Smooth muscle cell (in vitro differentiated cells): ENCODE data around the gene ATF4. TPM values are rescaled to one million over a fixed set of nuclear protein-coding genes. Genes with fewer than 3 reads are reported as not detected.

Source experiments
- DNase-seq: peaks from one replicate; lab custom pipeline; 2025; ENCODE audit not compliant: unreplicated experiment; lab: John Stamatoyannopoulos, UW
- H2AFZ ChIP-seq: fragments of 200-600 bp; sonication (generic); 2 replicates; pipeline ENCODE4 v1.6.0; 2016; ENCODE audit warnings: antibody characterized with exemption, low read depth, mild to moderate bottlenecking
- H3F3A ChIP-seq: fragments of 200-600 bp; sonication (generic); 2 replicates; pipeline ENCODE4 v1.6.0; 2017; ENCODE audit warnings: antibody characterized with exemption, low read depth
- H3K27ac ChIP-seq: fragments of 200-600 bp; sonication (generic); 2 replicates; pipeline ENCODE4 v1.5.1; 2016; ENCODE audit warnings: low read depth, mild to moderate bottlenecking
- H3K27me3 ChIP-seq: fragments of 200-600 bp; sonication (generic); 2 replicates; pipeline ENCODE4 v1.6.1; 2016; ENCODE audit warnings: low read depth, mild to moderate bottlenecking
- H3K36me3 ChIP-seq: fragments of 200-600 bp; sonication (generic); 2 replicates; pipeline ENCODE4 v1.5.1; 2016; ENCODE audit warnings: low read depth
- H3K4me1 ChIP-seq: fragments of 200-600 bp; sonication (generic); 2 replicates; pipeline ENCODE4 v1.5.1; 2016; ENCODE audit warnings: low read depth
- H3K4me2 ChIP-seq: fragments of 200-600 bp; sonication (generic); 2 replicates; pipeline ENCODE4 v1.6.0; 2016; ENCODE audit warnings: mild to moderate bottlenecking
- H3K4me3 ChIP-seq: fragments of 200-600 bp; sonication (generic); 2 replicates; pipeline ENCODE4 v1.5.1; 2016; ENCODE audit warnings: mild to moderate bottlenecking
- H3K79me2 ChIP-seq: fragments of 200-600 bp; sonication (generic); 2 replicates; pipeline ENCODE4 v1.6.0; 2016; ENCODE audit warnings: low read depth, mild to moderate bottlenecking
- H3K9ac ChIP-seq: fragments of 200-600 bp; sonication (generic); 2 replicates; pipeline ENCODE4 v1.6.0; 2016; ENCODE audit warnings: low read depth
- H3K9me3 ChIP-seq: fragments of 200-600 bp; sonication (generic); replicated peaks from 2 replicates; pipeline ENCODE4 v1.5.1; 2016; ENCODE audit warnings: low read depth
- H4K20me1 ChIP-seq: fragments of 200-600 bp; sonication (generic); 2 replicates; pipeline ENCODE4 v1.6.0; 2016; ENCODE audit warnings: low read depth
- CTCF ChIP-seq: fragments of 200-600 bp; sonication (generic); IDR thresholded peaks from 2 replicates; pipeline ENCODE4 v1.5.1; 2017; ENCODE audit warnings: borderline replicate concordance, mild to moderate bottlenecking, antibody characterized with exemption; ENCODE audit not compliant: insufficient read depth, poor library complexity, severe bottlenecking
- WGBS: methylation state at CpG from one replicate; pipeline ENCODE4 v1.1.7; 2016; ENCODE audit warnings: low lambda C conversion rate; 5-methylcytosine and 5-hydroxymethylcytosine counted together
- polyA plus RNA-seq: library from polyadenylated mRNA; unstranded; fragments of >200 nt; fragmentation: Nextera tagmentation; extraction: Ambion mirVana; gene quantifications from 2 replicates; pipeline ENCODE4 v1.2.1, GENCODE V29; 2016
- total RNA-seq: library from RNA; depleted of rRNA; stranded (reverse); fragments of >200 nt; gene quantifications from 2 replicates; pipeline ENCODE4 v1.2.3, GENCODE V29; 2014

ATF4 gene
- total and polyA plus RNA-seq, 2 experiments from 2014 or later = 288 to 421 TPM

- Histone ChIP-seq H3K4me3 (no peak overlapping the region), H4K20me1 (peaks cover 27% of the 10 kb centered on the region), H3K4me1 (no peaks in the 10 kb centered on the region), H2AFZ (no peak overlapping the region), H3K36me3 (no peaks in the 10 kb centered on the region), H3K9ac (no peak overlapping the region), H3K79me2 (no peaks in the 10 kb centered on the region), H3K9me3 (no peaks in the 10 kb centered on the region), H3F3A (peaks cover 11% of the 10 kb centered on the region), H3K27ac (no peak overlapping the region), H3K4me2 (no peak overlapping the region), H3K27me3 (no peaks in the 10 kb centered on the region)
- 92% methylated on average over 17 of the region's 17 CpGs for WGBS
- TF ChIP-seq CTCF = no peak
- DNase-seq = no peak
Measured at GRCh38 chr22:39489094-39490068, 31.0 kb upstream of the ATF4 start.

GRCh38 chr22:39490135-39490798 lies 30.1 kb upstream of the ATF4 start:
- peaks cover 27% of the 10 kb centered on the region for H4K20me1 ChIP-seq
- no peak for DNase-seq
- H3K4me2 ChIP-seq = no peak overlapping the region
- no peaks in the 10 kb centered on the region for H3K27me3 ChIP-seq
- no peak overlapping the region for H3K4me3 ChIP-seq
- H3F3A ChIP-seq = peaks cover 12% of the 10 kb centered on the region
- H3K27ac ChIP-seq = no peak overlapping the region
- no peaks in the 10 kb centered on the region for H3K79me2 ChIP-seq
- WGBS = 58% methylated on average over 13 of the region's 13 CpGs
- no peaks in the 10 kb centered on the region for H3K36me3 ChIP-seq
- no peaks in the 10 kb centered on the region for H3K4me1 ChIP-seq
- H3K9me3 ChIP-seq = no peaks in the 10 kb centered on the region
- no peak overlapping the region for H3K9ac ChIP-seq
- no peak for TF ChIP-seq CTCF
- no peak overlapping the region for H2AFZ ChIP-seq

- no peak overlapping the region for H3K9ac ChIP-seq
- no peak overlapping the region for H3K27ac ChIP-seq
- peaks cover 25% of the 10 kb centered on the region for H4K20me1 ChIP-seq
- WGBS = 94% methylated on average over 9 of the region's 9 CpGs
- H3K36me3 ChIP-seq = no peaks in the 10 kb centered on the region
- DNase-seq = no peak
- no peaks in the 10 kb centered on the region for H3K27me3 ChIP-seq
- H3F3A ChIP-seq = peaks cover 12% of the 10 kb centered on the region
- no peak overlapping the region for H3K4me2 ChIP-seq
- TF ChIP-seq CTCF = no peak
- no peaks in the 10 kb centered on the region for H3K79me2 ChIP-seq
- no peaks in the 10 kb centered on the region for H3K9me3 ChIP-seq
- H3K4me3 ChIP-seq = no peak overlapping the region
- H3K4me1 ChIP-seq = peaks cover 3% of the 10 kb centered on the region
- no peak overlapping the region for H2AFZ ChIP-seq
Measured at GRCh38 chr22:39490966-39491680, 29.2 kb upstream of the ATF4 start.
